ENCODE results near the gene STK35. TPM values are rescaled to one million over a fixed set of nuclear protein-coding genes. Genes with fewer than 3 reads are reported as not detected.

The STK35 gene
- total RNA-seq, 1 donor from 2014 or later = 17.8 TPM

DNA sequence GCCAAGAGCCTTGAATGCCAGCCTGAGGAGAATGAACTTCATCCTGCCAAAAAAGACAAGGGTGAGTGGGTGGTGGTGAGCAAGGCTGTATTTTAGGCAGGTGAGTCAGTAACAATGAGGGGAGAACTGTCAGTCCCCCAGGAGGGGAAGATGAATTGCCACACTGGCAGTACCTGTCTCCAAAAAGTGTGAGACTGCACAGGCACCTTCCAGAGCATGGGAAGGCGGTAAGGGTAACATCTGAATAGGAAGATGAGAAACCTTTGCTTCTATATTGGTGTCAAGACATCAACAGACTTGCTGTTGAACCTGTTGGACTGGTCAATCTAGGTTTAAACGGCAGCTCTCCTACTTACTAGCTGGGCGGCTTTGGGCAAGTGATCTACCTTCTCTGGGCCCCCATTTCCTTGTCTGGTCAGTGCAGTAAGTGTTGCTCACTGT, 30.9 kb downstream of the STK35 start:
- intact Hi-C loops (cut with micrococcal nuclease) = no loop called here

DNA sequence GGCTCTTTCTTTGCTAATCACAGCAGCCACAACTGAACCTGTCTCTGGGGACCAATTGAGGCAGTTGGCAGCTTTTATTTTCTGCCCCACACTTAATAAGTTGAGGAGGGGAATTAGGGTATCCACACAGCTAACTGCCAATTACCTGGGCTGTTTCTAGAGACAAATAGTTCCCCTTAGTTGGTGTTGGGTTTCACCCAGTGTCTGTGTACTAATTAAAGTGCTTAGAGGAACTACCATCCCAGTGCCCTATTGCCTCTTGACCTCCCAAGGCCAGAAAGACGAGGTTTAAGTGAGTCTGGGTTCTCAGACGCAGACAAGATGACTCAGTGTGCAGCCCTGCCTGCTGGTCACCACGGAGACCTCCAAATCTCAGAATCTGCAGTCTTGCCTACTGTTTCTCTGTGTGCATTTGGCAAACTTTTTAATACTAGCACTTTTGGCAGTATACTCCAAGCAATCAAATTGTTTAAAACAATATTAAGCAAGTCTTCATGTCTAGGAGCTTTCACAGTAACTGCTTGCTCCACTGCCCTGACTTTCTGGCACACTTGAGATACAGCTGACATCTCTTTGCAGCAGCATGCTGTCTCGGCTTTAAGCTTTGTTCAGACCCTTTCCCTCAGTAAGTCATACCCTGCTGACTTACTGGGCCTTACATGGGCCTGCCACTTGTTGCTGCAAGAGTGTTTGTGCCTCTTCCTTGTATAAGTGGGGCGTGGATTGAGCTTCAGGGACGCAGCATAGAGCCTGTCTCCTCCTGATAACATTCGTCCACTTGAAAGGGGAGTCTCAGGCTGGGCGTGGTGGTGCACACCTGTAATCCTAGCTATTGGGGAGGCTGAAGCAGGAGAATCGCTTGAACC, 31.9 kb downstream of the STK35 start:
- intact Hi-C loops (cut with micrococcal nuclease) = no loop called here

DNA sequence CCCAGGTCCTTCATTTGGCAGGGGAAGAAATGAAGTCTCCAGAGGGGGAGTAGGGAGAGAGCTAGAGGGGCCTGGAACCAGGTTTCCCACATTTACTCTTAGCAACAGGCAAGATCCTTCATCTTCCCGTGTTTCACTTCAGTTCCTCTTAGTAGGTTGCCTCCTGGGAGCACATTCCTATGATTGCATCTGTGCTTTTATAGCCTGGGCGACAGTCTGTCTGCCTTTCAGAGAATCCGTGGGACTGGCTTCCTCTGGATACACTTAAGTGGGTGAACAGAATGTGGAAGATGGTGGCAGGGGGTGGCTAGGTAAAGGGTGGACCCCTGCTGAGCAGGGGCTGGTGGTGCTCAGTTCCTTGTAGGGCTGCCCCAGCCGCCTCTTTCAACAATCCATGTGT, 33.4 kb downstream of the STK35 start:
- intact Hi-C loops (cut with micrococcal nuclease) = no loop called here

DNA sequence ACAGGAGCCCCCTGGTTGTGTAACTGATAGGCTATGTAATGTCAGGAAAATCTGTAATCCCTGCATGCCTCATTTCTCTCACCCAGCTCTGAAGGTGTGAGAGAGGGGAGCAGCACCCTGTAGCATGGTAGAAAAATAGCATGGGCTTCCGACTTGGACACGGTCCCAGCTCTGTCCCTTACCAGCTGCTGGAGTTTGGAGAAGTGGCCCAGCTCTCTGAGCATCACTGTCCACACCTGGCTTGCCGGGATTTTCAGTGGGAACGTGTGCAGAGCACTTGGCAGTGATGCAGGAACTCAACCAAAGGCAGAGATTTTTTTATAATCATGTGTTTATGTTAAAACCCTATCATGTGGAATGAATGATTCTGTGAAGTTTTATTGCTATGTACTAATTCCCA, 34.6 kb downstream of the STK35 start:
- intact Hi-C loops (cut with micrococcal nuclease) = no loop called here

DNA sequence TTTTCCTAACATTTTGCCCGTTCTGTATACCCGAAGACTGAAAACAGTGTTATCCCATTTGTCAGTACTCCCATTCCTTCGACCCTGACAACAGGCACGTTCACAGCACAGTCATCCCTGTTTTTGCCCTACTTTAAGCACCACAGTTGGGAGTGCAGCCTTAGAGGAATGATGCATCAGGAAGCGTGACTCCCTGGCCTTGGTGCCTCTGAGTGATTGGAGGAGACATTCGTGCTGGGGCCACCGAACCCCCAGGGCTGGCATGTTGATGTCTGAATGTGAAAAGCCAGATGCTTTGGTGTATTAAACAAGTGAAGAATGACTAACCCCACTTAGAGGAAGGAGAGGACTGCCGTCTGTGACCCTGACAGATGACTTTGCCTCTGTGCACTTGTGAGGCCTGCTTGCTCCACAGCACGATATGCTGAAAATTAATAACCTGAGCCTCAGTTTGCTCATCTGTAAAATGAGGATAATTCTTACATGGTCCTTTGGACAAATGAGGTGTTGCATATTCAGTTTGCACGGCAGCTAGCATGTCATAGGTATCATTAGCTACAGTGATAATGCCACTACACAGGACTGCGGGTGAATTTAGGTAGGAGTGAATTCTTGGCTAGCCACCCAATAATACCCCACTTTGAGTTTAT, 36.0 kb downstream of the STK35 start:
- intact Hi-C loops (cut with micrococcal nuclease) = no loop called here

DNA sequence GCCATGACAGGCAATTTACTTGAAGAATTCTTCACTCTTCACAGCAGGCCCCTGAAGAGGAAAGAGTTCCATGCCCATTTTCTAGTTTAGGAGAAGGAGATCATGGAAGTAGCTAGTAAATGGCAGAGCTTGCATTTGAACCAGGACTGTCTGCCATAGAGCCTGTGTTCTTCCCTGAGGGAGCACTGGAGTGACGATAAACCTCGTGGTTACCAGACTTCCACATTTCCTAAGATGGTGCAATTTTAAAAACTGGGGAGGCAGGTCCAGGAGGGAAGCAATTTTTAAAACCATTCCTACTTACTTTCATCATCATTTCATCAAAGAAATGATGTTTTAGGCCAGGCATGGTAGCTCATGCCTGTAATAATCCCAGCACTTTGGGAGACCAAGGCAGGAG, 36.8 kb downstream of the STK35 start:
- intact Hi-C loops (cut with micrococcal nuclease) = no loop called here

DNA sequence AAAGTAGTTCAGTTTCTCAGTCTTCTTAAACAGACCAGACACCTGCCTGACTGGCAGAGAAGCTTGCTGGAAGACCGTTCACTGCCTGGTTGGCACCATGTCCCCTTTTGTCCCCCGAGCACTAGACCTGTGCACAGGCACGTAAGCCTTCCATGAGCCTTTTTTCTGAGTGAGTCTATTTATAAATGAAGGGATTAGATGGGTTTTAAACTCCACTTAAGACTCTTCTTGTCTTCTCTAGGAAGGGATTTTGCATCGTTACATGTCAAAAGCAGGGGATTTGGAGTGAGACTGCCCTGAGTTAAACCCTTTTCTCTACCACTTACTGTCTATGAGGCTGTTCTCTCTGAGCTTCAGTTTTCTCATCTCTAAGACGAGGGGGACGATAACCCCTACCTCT, 37.6 kb downstream of the STK35 start:
- intact Hi-C loops (cut with micrococcal nuclease) = no loop called here

DNA sequence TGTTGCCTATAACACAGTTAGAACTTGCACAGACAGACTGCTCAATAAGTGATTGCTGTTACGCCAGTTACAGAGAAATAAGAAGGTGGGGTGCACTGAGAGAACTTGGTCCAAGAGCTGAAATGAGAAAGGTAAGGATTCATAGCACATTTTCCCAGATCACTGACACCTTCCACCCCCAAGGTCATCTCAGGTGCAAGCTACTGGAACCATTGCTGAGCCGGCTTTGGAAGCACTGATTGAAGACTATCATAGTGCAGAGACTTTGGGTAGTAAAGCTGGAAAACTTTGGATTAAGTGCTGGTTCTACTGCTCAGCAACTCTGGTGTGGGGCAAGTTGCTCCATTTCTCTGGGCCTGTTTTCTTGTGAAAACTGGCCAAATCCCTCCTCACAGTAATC, 38.1 kb downstream of the STK35 start:
- intact Hi-C loops (cut with micrococcal nuclease) = no loop called here

DNA sequence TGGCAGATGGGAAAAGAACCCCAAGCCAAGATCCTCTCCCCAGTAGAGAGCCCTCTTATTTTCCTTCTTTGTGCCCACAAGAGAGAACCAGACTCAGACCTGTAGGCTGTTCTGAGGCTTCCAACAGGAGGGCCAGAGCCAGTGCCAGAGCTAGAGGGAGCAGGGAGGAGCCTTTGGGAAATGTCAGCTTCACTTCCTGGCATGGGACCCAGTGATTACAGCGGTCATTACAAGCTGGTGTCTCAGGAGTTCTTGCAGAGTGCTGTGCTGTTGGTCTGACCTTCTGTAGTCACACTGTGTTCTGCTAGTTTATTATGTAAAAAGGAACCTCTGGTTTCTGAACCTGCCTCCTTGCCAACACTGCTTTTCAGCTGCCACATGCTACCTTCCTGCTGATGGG, 38.9 kb downstream of the STK35 start:
- intact Hi-C loops (cut with micrococcal nuclease) = no loop called here

DNA sequence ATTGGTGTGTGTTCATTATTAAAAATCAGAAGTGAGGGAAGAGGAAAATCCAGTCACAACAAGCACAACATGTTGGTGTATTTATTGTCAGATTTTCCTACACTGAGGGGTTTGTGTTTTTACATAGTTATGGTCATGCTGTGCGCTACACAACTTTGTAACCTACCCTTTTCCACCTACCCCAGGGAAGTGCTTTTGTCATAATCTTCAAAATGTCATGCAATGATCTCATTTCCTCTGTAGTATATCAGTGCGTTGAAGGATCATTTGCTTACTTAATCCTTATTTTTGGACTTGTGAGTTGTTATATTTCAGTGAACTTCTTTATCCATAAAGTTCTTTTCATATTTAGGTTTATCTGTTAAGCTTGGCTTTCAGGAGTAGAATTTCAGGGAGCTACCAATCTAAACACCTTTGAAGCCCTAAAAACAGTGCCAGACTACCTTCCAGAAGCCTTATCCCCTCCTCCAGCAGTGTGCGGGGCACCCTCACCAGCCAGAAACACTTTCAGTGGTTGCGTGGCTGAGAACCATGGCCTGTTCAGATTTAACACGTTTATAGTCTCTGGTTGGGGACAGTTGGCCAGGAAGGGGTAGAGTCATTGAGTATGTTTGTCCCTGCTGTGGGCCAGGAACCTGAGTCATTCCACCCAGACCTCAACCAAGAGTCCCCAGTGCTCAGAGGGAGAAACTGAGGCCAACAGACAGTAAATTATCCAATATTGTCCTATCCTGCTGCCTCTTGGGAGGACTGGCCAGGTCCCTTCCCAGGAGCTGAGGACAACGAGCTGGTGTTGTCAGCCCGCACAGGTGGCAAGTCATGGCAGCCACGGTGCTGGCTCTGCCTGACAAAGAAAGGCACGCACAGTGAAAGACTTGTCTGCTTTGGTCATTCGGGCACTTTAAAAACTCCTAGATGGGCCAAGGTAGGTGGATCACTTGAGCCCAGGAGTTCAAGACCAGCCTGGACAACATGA, 40.3 kb downstream of the STK35 start:
- intact Hi-C loops (cut with micrococcal nuclease) = no loop called here

DNA sequence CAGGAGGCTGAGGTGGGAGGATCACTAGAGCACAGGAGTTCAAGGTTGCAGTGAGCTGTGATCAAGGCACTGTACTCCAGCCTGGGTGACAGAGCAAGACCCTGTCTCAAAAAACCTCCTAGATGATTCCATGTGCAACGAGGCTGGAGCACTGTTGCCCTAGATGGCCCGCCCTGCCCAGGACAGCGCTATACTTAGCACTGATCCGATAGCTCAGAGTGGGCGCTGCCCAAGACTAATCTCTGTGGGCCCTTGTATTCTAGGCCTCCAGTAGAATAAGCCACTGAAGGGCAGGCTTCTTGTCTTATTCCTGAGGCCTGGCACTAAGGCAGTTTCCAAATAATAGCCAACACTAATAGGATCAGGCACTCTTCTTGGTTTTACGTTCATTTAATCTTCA, 41.0 kb downstream of the STK35 start:
- intact Hi-C loops (cut with micrococcal nuclease) = no loop called here

DNA sequence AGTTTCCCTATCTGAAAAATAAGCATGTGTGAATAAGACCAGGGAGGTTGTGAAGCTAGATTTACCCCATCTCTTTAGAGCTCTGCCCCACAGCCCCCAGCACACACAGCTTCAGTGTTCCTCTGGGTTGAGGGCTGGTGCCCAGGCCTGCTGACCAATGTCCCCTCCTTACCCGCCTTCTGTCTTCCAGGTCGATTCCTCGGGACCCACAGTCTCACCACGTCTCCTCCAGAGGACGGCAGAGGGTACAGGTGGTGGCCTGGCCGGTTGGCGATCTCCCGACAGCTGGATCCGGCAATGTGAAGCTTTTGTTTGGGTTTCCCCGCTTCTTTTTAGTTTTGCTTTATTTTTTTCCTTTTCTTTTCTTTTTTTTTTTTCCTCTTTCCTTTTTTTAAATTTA, 42.0 kb downstream of the STK35 start:
- intact Hi-C loops (cut with micrococcal nuclease) = no loop called here

DNA sequence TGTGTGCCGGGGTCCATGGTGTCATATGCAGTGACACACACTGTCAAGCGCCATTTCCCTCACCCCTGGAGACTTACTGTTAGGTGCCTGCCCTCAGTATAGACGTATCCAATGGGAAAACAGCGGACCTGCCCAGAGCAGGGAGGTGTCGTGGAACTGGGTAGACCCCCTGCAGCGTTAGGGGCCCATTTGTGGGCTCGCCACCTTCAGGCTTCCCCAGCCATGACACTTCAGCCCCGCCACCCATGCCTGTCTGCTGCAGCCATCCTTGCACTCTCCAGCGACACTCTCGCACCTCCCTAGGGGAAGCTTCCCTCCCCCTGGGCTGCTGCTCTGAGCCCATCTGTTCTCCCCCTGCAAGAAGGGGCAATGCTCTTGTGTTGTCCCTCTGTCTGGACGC, 43.2 kb downstream of the STK35 start:
- intact Hi-C loops (cut with micrococcal nuclease) = no loop called here

DNA sequence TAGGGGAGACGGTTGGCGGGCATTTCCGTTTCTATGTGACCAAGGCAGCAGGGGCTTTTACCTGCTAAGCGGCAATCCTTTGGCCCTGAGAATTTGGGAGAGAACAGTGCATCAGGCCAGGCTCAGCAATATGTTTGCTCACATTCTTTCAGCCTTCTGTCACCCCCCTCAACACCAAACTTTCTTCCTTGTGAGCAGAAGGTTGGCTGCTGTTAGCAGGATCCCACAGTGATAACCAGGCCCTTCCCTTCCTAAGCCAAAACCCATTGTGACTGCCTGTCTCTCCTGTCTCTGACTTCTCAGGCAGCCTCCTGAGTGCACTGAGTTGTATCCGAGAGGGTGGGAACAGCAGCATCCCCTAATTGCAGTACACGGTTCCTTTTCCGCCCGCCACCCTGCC, 43.7 kb downstream of the STK35 start:
- intact Hi-C loops (cut with micrococcal nuclease) = no loop called here

DNA sequence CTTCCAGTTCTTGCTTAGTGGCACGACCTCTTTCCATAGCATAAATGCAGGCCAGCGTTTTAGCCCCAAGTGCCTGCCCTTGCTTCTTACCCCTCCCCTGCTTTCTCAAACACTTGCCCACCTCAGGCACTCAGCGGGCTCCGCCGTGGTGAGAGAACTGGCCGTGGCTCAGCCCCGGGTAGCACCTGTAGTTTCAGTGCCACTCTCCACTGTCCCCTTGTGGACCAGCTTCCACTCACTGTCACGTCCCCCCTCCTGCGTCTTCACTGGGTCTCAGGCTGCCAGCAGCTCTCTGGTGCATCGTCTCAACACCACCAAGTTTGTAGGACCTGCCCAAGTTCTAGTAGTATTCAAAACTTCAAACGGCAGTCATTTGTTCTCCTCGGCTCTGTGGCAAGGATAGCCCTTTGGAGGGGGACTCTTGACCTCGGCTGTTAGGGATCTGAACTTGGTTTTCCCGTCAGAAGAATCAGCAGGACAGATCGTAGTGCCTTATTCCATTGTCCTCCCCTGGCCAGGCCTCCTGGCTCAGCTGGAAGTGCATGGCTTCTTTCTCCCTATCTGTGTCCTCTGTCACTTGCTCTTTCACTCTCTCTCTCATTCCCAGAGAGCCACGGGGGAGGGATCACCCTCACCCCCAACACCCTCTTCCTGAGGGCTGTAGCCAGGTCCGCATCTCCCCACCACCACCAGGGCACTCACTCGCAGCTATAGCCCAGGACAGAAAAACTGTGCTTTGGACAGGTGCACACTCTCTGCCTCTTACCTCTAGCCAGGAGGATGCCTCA, 44.6 kb downstream of the STK35 start:
- intact Hi-C loops (cut with micrococcal nuclease) = no loop called here

DNA sequence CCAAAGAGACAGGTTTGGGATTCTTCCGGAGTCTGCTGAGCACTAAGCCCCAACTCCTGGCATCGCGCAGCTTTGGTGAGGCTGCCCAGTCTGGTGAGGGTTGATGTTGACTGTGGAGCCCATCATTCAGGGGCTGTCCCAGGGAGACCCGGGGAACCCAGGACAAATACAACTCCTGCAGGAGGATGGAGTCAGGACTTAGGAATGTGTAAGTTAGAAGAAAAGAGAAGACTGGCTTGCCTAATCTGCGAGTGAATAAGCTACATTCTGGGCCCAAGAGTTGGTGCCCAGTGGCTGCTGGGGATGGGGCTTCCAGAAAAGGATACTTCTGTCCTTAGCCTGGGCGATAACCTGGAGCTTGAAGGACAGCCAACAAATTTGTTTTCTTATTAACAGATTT, 47.9 kb downstream of the STK35 start:
- intact Hi-C loops (cut with micrococcal nuclease) = no loop called here

DNA sequence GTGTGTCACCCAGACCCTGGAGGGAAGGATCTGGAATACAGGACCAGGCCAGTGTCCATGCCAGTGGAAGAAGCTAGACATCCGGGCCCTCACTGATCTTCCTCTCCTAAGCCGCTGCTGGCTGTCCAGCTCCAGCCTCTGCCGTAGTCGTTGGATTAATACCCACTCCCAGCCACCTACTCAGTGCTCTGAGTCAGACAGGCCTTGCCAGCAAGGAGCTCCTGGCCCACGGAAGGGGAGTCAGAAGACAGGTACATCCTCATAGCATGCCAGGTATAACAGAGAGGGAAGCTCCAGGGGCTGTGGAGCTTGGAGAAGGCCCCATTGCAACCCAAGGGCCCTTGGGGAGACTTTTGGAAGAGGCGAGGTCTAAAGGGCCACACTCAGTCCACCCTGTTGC, 49.0 kb downstream of the STK35 start:
- intact Hi-C loops (cut with micrococcal nuclease) = no loop called here

DNA sequence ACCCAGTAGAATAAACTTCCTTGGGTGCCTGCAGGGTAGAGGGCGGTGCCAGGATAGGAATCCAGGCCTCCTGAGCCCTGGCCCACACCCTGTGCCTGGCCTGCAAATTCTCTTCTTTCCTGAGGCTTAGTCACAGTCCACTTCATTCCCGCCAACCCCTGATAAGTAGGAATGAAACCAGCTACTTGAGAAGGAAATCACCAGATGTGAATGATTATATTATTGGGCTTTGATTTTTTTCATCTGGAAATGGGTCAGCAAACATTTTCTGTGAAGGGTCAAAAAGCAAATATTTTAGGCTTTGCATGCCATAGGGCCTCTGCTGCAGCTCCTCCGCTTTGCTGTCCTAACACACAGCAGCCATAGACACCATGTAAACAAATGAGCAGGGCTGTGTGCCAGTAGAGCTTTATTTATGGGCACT, 50.2 kb downstream of the STK35 start:
- intact Hi-C loops (cut with micrococcal nuclease) = no loop called here

DNA sequence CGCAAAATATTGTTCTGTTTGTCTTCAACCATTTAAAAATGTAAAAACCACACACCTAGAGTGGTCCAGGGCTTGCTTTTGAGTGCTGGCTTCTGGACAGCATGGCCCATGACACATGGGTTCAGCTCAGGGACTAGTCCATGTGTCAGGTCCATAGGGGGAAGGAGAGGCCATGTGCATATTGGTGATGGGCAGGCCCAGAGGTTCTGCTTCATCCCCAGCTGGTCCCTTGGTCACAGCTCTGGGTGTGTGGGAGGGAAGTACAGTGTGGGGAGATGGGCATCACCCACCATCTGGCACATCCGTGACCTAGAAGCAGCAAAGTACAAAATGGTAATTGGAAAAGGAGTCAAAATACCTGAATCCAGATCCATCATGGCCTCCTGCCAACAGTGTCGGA, 50.7 kb downstream of the STK35 start:
- intact Hi-C loops (cut with micrococcal nuclease) = no loop called here

DNA sequence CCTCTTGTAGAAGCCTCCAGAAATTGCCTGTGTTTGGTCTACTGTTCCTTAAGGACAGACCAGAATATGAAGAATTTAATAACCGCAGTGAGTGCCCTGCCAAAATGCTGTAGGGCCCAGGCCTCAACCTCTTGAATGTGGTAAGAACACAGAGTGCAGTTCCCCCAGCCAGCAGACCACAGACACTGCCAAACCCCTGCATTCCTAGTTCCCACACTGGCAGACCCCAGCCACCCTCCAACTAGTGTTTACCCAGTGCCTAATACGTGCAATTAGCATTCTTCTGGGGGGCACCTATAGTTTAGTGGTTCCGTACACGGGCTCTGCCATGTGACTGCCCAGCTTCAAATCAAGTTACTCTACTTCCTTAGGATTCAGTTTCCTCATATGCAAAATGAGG, 51.7 kb downstream of the STK35 start:
- intact Hi-C loops (cut with micrococcal nuclease) = no loop called here

DNA sequence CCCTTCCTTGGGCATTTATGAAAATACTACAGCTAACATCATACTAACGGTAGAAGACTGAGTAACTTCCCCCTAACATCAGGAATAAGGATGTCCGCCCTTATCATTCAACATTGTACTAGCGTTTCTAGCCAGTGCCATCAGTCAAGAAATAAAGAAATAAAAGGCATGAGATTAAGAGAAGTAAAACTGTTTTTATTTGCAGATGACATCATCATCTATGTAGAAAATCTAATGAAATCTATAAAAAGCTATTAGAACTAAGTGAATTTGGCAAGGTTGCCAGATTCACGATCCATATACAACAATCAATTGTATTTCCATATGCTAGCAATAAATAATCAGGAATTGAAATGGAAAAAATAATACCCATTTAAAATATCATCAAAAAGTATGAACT, 54.6 kb downstream of the STK35 start:
- intact Hi-C loops (cut with micrococcal nuclease) = no loop called here

All from T-helper 2 cell treated with Interferon-gamma antibody and Interleukin-4, amounts not matched to agents 100 ng/mL and 5 ng/mL, for 36 hours (primary cell).